MM.1S (cell line): Measurements from ENCODE around the gene NTM.
A peak's percentile ranks its signal among the peaks of the same experiment; 100 is the strongest.

Source experiments
- DNase-seq: peaks from one replicate; pipeline ENCODE4 v3.0.0-alpha.2; 2015
- H2AFZ ChIP-seq: fragments of 300-600 bp; sonication (generic); 2 replicates; pipeline ENCODE4 v1.6.0; 2016; ENCODE audit warnings: antibody characterized with exemption, low read length
- H3F3A ChIP-seq: fragments of 300-600 bp; sonication (generic); 2 replicates; pipeline ENCODE4 v1.6.1; 2016; ENCODE audit warnings: mild to moderate bottlenecking, antibody characterized with exemption, low read length, moderate library complexity, mixed read lengths; ENCODE audit not compliant: insufficient read depth
- H3K27ac ChIP-seq: fragments of 300-600 bp; sonication (generic); 2 replicates; pipeline ENCODE4 v1.5.1; 2016; ENCODE audit warnings: mild to moderate bottlenecking, low read length
- H3K27me3 ChIP-seq: fragments of 300-600 bp; sonication (generic); replicated peaks from 2 replicates; pipeline ENCODE4 v1.6.0; 2016; ENCODE audit warnings: low read length; ENCODE audit not compliant: insufficient read depth
- H3K36me3 ChIP-seq: fragments of 300-600 bp; sonication (generic); replicated peaks from 2 replicates; pipeline ENCODE4 v1.6.1; 2016; ENCODE audit warnings: mild to moderate bottlenecking, low read length, mixed read lengths; ENCODE audit not compliant: insufficient read depth
- H3K4me1 ChIP-seq: fragments of 300-600 bp; sonication (generic); 2 replicates; pipeline ENCODE4 v1.6.1; 2016; ENCODE audit warnings: low read length, mixed read lengths
- H3K4me2 ChIP-seq: fragments of 300-600 bp; sonication (generic); 2 replicates; pipeline ENCODE4 v1.6.0; 2016; ENCODE audit warnings: low read depth, low read length
- H3K4me3 ChIP-seq: fragments of 300-600 bp; sonication (generic); 2 replicates; pipeline ENCODE4 v1.5.1; 2016; ENCODE audit warnings: low read length, mixed read lengths
- H3K79me2 ChIP-seq: fragments of 300-600 bp; sonication (generic); 2 replicates; pipeline ENCODE4 v1.6.1; 2016; ENCODE audit warnings: mixed run types, low read length, mixed read lengths
- H3K9ac ChIP-seq: fragments of 300-600 bp; sonication (generic); 2 replicates; pipeline ENCODE4 v1.6.1; 2016; ENCODE audit warnings: low read length, mixed read lengths
- H3K9me2 ChIP-seq: fragments of 300-600 bp; sonication (generic); replicated peaks from 2 replicates; pipeline ENCODE4 v1.6.1; 2016; ENCODE audit warnings: mild to moderate bottlenecking, low read length, mixed read lengths; ENCODE audit not compliant: insufficient read depth
- H3K9me3 ChIP-seq: fragments of 300-600 bp; sonication (generic); replicated peaks from 2 replicates; pipeline ENCODE4 v1.6.1; 2016; ENCODE audit warnings: mild to moderate bottlenecking, low read length, mixed read lengths; ENCODE audit not compliant: insufficient read depth
- H4K20me1 ChIP-seq: fragments of 300-600 bp; sonication (generic); 2 replicates; pipeline ENCODE4 v1.6.1; 2016; ENCODE audit warnings: mild to moderate bottlenecking, low read length, moderate library complexity, mixed read lengths; ENCODE audit not compliant: insufficient read depth
- CTCF ChIP-seq: fragments of 300-600 bp; sonication (generic); IDR thresholded peaks from 2 replicates; pipeline ENCODE4 v1.5.1; 2016; ENCODE audit warnings: antibody characterized with exemption, low read length, mixed read lengths
- EZH2 ChIP-seq: fragments of 300-600 bp; sonication (generic); optimal IDR thresholded peaks from 2 replicates; pipeline ENCODE3; 2017; ENCODE audit warnings: low read depth, mild to moderate bottlenecking, antibody characterized with exemption, low read length, mixed read lengths
- EZH2phosphoT487 ChIP-seq: fragments of 300-600 bp; sonication (generic); IDR thresholded peaks from 2 replicates; pipeline ENCODE4 v1.6.1; 2018; ENCODE audit warnings: antibody characterized with exemption, low read length

NTM gene

GRCh38 chr11:131365329-131365930, 5.0 kb upstream of the NTM start:
- no peak for DNase-seq
- H3K9me2 ChIP-seq, result no peaks in the 10 kb centered on the region
- no peak overlapping the region for H2AFZ ChIP-seq
- H3K27ac ChIP-seq, result no peak overlapping the region
- TF ChIP-seq EZH2phosphoT487, result no peak
- no peak for TF ChIP-seq CTCF
- no peak for TF ChIP-seq EZH2
- H3K4me3 ChIP-seq, result no peak overlapping the region
- H4K20me1 ChIP-seq, result no peaks in the 10 kb centered on the region
- no peaks in the 10 kb centered on the region for H3K9me3 ChIP-seq
- no peaks in the 10 kb centered on the region for H3K27me3 ChIP-seq
- H3F3A ChIP-seq, result no peaks in the 10 kb centered on the region
- H3K9ac ChIP-seq, result no peak overlapping the region
- H3K36me3 ChIP-seq, result no peaks in the 10 kb centered on the region
- no peaks in the 10 kb centered on the region for H3K4me1 ChIP-seq
- no peaks in the 10 kb centered on the region for H3K79me2 ChIP-seq
- H3K4me2 ChIP-seq, result no peak overlapping the region

- no peaks in the 10 kb centered on the region for H3F3A ChIP-seq
- TF ChIP-seq CTCF (no peak), EZH2 (no peak), EZH2phosphoT487 (no peak)
- peak overlapping the region; percentile 57 for H3K4me3 ChIP-seq
- no peaks in the 10 kb centered on the region for H3K36me3 ChIP-seq
- peak overlapping the region; percentile 74 for H2AFZ ChIP-seq
- no peak overlapping the region; the same call in 1 of the 2 replicates for H3K9ac ChIP-seq
- H3K79me2 ChIP-seq, result no peaks in the 10 kb centered on the region
- DNase-seq, result no peak
- H4K20me1 ChIP-seq, result no peaks in the 10 kb centered on the region
- no peaks in the 10 kb centered on the region for H3K9me3 ChIP-seq
- H3K4me2 ChIP-seq, result peak overlapping the region; percentile 91
- no peaks in the 10 kb centered on the region for H3K27me3 ChIP-seq
- 0 out of 2 replicates have a peak, but pooled peaks cover 5% of the 10 kb centered on the region for H3K4me1 ChIP-seq
- no peak overlapping the region for H3K27ac ChIP-seq
- no peaks in the 10 kb centered on the region for H3K9me2 ChIP-seq
These were observed 731 bp downstream of the NTM start for GRCh38 chr11:131370901-131371790.

GRCh38 chr11:131371791-131372104, 1.3 kb downstream of the NTM start:
- no peaks in the 10 kb centered on the region for H3K9me2 ChIP-seq
- no peaks in the 10 kb centered on the region for H3K36me3 ChIP-seq
- peak overlapping the region; percentile 91 for H3K4me2 ChIP-seq
- no peak overlapping the region for H3K27ac ChIP-seq
- 0 out of 2 replicates have a peak, but pooled peaks cover 5% of the 10 kb centered on the region for H3K4me1 ChIP-seq
- H3K9me3 ChIP-seq, result no peaks in the 10 kb centered on the region
- peak overlapping the region; percentile 57; the same call in 1 of the 2 replicates for H3K4me3 ChIP-seq
- no peak for TF ChIP-seq EZH2
- no peak for TF ChIP-seq EZH2phosphoT487
- TF ChIP-seq CTCF, result no peak
- H3K9ac ChIP-seq, result no peak overlapping the region
- DNase-seq, result no peak
- H3K79me2 ChIP-seq, result no peaks in the 10 kb centered on the region
- H3F3A ChIP-seq, result no peaks in the 10 kb centered on the region
- no peaks in the 10 kb centered on the region for H4K20me1 ChIP-seq
- no peak overlapping the region for H2AFZ ChIP-seq
- no peaks in the 10 kb centered on the region for H3K27me3 ChIP-seq
